Peyer's patch (tissue), 4 donors: Measurements from ENCODE around the gene SIPA1L3.

Source experiments
- CTCF ChIP-seq, 6 experiments: fragments of 450-650 bp in 4 of 6; fragments of 200-600 bp in 2 of 6; sonication (generic) in 1 of 6; IDR thresholded peaks; one replicate each; pipeline ENCODE4 v1.5.1; 2017 to 2019; ENCODE audit warnings: antibody characterized with exemption in 6 of 6, mild to moderate bottlenecking in 3 of 6, moderate library complexity in 1 of 6
- POLR2A ChIP-seq, 2 donors: fragments of 450-650 bp; IDR thresholded peaks; one replicate each; pipeline ENCODE4 v1.5.1; 2017; ENCODE audit warnings: antibody characterized with exemption in 2 of 2, mild to moderate bottlenecking in 2 of 2, moderate library complexity in 2 of 2

- TF ChIP-seq POLR2A (IDR thresholded peaks at IDR 0.05) (no peak), CTCF (IDR thresholded peaks at IDR 0.05) (no peak)
Observed at GRCh38 chr19:38228491-38229439, 321.8 kb downstream of the SIPA1L3 start.
